Hepatocyte (in vitro differentiated cells): ENCODE data around the gene DPH1. TPM values are rescaled to one million over a fixed set of nuclear protein-coding genes. Genes with fewer than 3 reads are reported as not detected.

Experiments
- DNase-seq: peaks from one replicate; pipeline ENCODE4 v3.0.0-alpha.2; 2016; ENCODE audit warnings: low spot score
- H2AFZ ChIP-seq: fragments of 200-600 bp; sonication (generic); 2 replicates; pipeline ENCODE4 v1.6.0; 2016; ENCODE audit warnings: antibody characterized with exemption, mild to moderate bottlenecking
- H3K27ac ChIP-seq: fragments of 200-600 bp; sonication (generic); 2 replicates; pipeline ENCODE4 v1.5.1; 2016; ENCODE audit warnings: mild to moderate bottlenecking
- H3K27me3 ChIP-seq: fragments of 200-600 bp; sonication (generic); 2 replicates; pipeline ENCODE4 v1.6.1; 2016
- H3K36me3 ChIP-seq: fragments of 200-600 bp; sonication (generic); replicated peaks from 2 replicates; pipeline ENCODE4 v1.5.1; 2016; ENCODE audit warnings: low read depth; ENCODE audit not compliant: insufficient read depth
- H3K4me1 ChIP-seq: fragments of 200-600 bp; sonication (generic); 2 replicates; pipeline ENCODE4 v1.5.1; 2016; ENCODE audit warnings: mild to moderate bottlenecking, moderate library complexity; ENCODE audit not compliant: insufficient read depth
- H3K4me2 ChIP-seq: fragments of 200-600 bp; sonication (generic); 2 replicates; pipeline ENCODE4 v1.6.0; 2016
- H3K4me3 ChIP-seq: fragments of 200-600 bp; sonication (generic); 2 replicates; pipeline ENCODE4 v1.5.1; 2016; ENCODE audit warnings: mild to moderate bottlenecking
- H3K79me2 ChIP-seq: fragments of 200-600 bp; sonication (generic); 2 replicates; pipeline ENCODE4 v1.6.0; 2017; ENCODE audit warnings: mild to moderate bottlenecking
- H3K9me2 ChIP-seq: fragments of 200-600 bp; sonication (generic); replicated peaks from 2 replicates; pipeline ENCODE4 v1.6.0; 2017; ENCODE audit warnings: mild to moderate bottlenecking; ENCODE audit not compliant: insufficient read depth
- H3K9me3 ChIP-seq: fragments of 200-600 bp; sonication (generic); 2 replicates; pipeline ENCODE4 v1.5.1; 2016; ENCODE audit warnings: low read depth, mild to moderate bottlenecking
- H4K20me1 ChIP-seq: fragments of 200-600 bp; sonication (generic); 2 replicates; pipeline ENCODE4 v1.6.0; 2016; ENCODE audit warnings: mild to moderate bottlenecking; ENCODE audit not compliant: insufficient read depth, poor library complexity, severe bottlenecking
- CTCF ChIP-seq: fragments of 200-600 bp; sonication (generic); IDR thresholded peaks from 2 replicates; pipeline ENCODE4 v1.5.1; 2016; ENCODE audit warnings: antibody characterized with exemption, mild to moderate bottlenecking; ENCODE audit not compliant: poor library complexity
- EZH2 ChIP-seq: fragments of 200-600 bp; sonication (generic); IDR thresholded peaks from 2 replicates; pipeline ENCODE4 v1.6.1; 2016; ENCODE audit warnings: antibody characterized with exemption, mild to moderate bottlenecking, borderline replicate concordance
- EZH2phosphoT487 ChIP-seq: fragments of 200-600 bp; sonication (generic); IDR thresholded peaks from one replicate; pipeline ENCODE4 v1.6.1; 2018; ENCODE audit warnings: antibody characterized with exemption, mild to moderate bottlenecking, low read depth, moderate library complexity; ENCODE audit not compliant: unreplicated experiment, severe bottlenecking
- WGBS: methylation state at CpG from one replicate; pipeline ENCODE4 v1.1.6; 2016; ENCODE audit warnings: low lambda C conversion rate; ENCODE audit errors: missing lambda C conversion rate; 5-methylcytosine and 5-hydroxymethylcytosine counted together
- polyA plus RNA-seq: library from polyadenylated mRNA; unstranded; fragments of >200 nt; fragmentation: Nextera tagmentation; extraction: Ambion mirVana; gene quantifications from 2 replicates; pipeline ENCODE4 v1.2.1, GENCODE V29; 2016
- total RNA-seq: library from RNA; depleted of rRNA; stranded (reverse); fragments of >200 nt; gene quantifications from 2 replicates; pipeline ENCODE4 v1.2.3, GENCODE V29; 2014

Gene DPH1
- total and polyA plus RNA-seq, 2 experiments from 2014 or later = 27.8 to 45.2 TPM

- no peaks in the 10 kb centered on the region for H3K9me2 ChIP-seq
- H3K27ac ChIP-seq = no peak overlapping the region
- no peaks in the 10 kb centered on the region for H3K4me1 ChIP-seq
- H2AFZ ChIP-seq = no peak overlapping the region
- WGBS = 92% methylated on average over 19 of the region's 19 CpGs
- no peaks in the 10 kb centered on the region for H4K20me1 ChIP-seq
- H3K27me3 ChIP-seq = peaks cover 38% of the 10 kb centered on the region
- no peaks in the 10 kb centered on the region for H3K9me3 ChIP-seq
- no peak for DNase-seq
- no peaks in the 10 kb centered on the region for H3K79me2 ChIP-seq
- H3K36me3 ChIP-seq = no peaks in the 10 kb centered on the region
- H3K4me2 ChIP-seq = no peak overlapping the region
- H3K4me3 ChIP-seq = no peak overlapping the region
- no peak for TF ChIP-seq EZH2phosphoT487
- TF ChIP-seq CTCF = no peak
- no peak for TF ChIP-seq EZH2
Observed at GRCh38 chr17:2017274-2017941, 12.5 kb upstream of the DPH1 start.

DNA sequence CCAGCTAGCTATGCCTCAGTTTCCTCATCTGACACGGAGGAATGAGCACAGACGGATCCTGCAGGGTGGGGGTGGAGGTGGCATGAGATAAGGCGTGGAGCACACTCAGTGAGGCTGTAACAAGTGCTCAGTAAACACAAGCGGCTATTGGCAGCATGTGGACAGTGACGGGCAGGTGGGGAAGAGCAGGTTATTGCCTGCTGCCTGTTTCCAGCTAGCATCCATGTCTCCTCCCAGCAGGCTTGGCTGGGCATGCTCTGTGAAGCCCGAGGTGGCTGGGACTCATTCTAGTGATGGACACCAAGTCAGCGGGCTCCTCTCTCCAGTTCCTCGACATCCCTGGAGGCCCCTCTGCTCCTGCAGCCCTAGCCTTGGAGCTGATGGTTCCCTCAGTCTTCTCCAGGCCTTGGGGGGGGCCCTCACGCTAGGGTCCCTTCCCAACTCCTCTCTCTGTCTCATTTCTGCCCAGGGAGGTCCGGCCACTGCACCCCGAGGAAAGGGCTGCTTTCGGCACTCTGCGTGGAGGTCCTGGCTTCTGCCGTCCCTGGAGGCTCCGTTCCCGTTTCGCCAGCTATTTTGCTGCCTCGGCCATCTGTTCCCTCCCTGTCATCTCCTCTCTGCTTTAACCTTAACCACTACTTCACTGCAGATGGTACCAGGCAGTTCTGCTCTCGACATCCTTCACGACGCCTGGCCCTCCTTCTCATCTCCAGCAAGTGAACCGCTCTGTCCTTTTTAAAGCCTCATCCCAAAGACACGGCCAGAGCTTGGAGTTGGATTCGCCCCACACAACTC is 11.0 kb upstream of the DPH1 start:
- WGBS = 78% methylated on average over 23 of the region's 24 CpGs
- H3K9me2 ChIP-seq = no peaks in the 10 kb centered on the region
- H3K27ac ChIP-seq = no peak overlapping the region
- no peak overlapping the region for H2AFZ ChIP-seq
- no peak for TF ChIP-seq CTCF
- H3K4me1 ChIP-seq = peaks cover 2% of the 10 kb centered on the region
- no peaks in the 10 kb centered on the region for H3K9me3 ChIP-seq
- H4K20me1 ChIP-seq = no peaks in the 10 kb centered on the region
- no peaks in the 10 kb centered on the region for H3K36me3 ChIP-seq
- no peak overlapping the region for H3K4me2 ChIP-seq
- no peak overlapping the region for H3K4me3 ChIP-seq
- peaks cover 51% of the 10 kb centered on the region for H3K27me3 ChIP-seq
- no peaks in the 10 kb centered on the region for H3K79me2 ChIP-seq
- DNase-seq = no peak

DNA sequence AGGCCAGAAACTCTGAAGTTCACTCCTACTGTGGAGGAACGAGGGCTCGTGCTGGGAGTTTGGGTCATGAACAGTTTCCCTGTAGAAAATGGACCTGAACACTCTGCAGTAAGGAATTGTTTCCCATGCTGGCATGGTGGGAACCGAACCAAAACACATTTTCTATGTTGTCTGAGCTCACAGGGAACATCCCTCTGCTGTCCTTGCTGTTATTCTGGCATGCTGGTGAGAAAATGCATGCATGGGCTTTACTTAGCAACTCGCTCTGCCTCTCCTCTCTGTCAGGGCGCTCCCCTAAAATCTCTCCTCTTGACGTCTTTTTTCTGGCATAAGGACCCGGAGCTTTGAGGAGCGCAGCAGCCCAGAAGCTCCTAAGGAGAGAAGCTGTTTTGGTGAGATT is 10.2 kb upstream of the DPH1 start:
- Histone ChIP-seq H3K9me2 (no peaks in the 10 kb centered on the region), H3K27me3 (peaks cover 59% of the 10 kb centered on the region), H2AFZ (no peak overlapping the region), H3K27ac (no peak overlapping the region), H3K4me2 (no peak overlapping the region), H3K79me2 (no peaks in the 10 kb centered on the region), H3K9me3 (no peaks in the 10 kb centered on the region), H3K4me3 (no peak overlapping the region), H4K20me1 (no peaks in the 10 kb centered on the region), H3K4me1 (peaks cover 9% of the 10 kb centered on the region), H3K36me3 (no peaks in the 10 kb centered on the region)
- TF ChIP-seq EZH2phosphoT487 = no peak
- no peak for TF ChIP-seq EZH2
- TF ChIP-seq CTCF = no peak
- 77% methylated on average over 8 of the region's 8 CpGs for WGBS
- DNase-seq = no peak
